OCI-LY7 (cell line): ENCODE measurements around the gene RXFP1.

Experiments used
- EZH2phosphoT487 ChIP-seq: fragments of 200-600 bp; sonication (generic); IDR thresholded peaks from 2 replicates; pipeline ENCODE4 v1.6.1; 2018; ENCODE audit warnings: low read depth, borderline replicate concordance, mild to moderate bottlenecking, mixed run types, antibody characterized with exemption, low read length, moderate library complexity, mixed read lengths
- TF ChIP-seq, protein P1 (sequence below): fragments of 200-600 bp; sonication (generic); conservative IDR thresholded peaks from 2 replicates; pipeline ENCODE4 v1.5.1; 2014; ENCODE audit warnings: mild to moderate bottlenecking, antibody characterized with exemption, low read length, moderate library complexity, mixed read lengths

DNA sequence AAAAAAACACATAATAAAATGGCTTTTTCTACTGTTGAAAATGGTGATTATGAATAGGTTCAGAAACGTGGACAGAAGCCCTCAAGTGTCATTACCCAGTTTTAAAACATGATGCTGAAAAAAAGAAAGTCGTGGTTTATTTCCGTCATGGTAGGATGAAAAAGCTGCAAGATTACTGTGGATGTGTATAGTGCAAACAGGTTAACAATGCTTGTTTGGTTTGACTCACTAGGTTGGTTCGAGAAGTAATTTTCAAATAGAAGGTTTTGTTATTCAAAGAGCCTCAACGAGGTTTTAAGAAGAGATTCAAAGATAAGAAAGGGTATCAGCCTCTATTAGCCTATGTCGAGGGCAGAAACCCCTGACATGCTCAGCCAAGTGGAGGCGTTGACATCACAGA, 2.5 kb upstream of the RXFP1 start:
- TF ChIP-seq EZH2phosphoT487: no peak
- TF ChIP-seq, protein P1, sequence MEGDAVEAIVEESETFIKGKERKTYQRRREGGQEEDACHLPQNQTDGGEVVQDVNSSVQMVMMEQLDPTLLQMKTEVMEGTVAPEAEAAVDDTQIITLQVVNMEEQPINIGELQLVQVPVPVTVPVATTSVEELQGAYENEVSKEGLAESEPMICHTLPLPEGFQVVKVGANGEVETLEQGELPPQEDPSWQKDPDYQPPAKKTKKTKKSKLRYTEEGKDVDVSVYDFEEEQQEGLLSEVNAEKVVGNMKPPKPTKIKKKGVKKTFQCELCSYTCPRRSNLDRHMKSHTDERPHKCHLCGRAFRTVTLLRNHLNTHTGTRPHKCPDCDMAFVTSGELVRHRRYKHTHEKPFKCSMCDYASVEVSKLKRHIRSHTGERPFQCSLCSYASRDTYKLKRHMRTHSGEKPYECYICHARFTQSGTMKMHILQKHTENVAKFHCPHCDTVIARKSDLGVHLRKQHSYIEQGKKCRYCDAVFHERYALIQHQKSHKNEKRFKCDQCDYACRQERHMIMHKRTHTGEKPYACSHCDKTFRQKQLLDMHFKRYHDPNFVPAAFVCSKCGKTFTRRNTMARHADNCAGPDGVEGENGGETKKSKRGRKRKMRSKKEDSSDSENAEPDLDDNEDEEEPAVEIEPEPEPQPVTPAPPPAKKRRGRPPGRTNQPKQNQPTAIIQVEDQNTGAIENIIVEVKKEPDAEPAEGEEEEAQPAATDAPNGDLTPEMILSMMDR: no peak
